Neural cell (in vitro differentiated cells): ENCODE measurements around the gene C1orf105. TPM values are rescaled to one million over a fixed set of nuclear protein-coding genes. Genes with fewer than 3 reads are reported as not detected.

Source experiments
- H2AFZ ChIP-seq: fragments of 200-600, 300-800 bp; sonication (generic), shearing (Covaris generic); 2 replicates; pipeline ENCODE4 v1.6.0; 2014; ENCODE audit warnings: low read depth, mild to moderate bottlenecking, antibody characterized with exemption, low read length, moderate library complexity
- H3F3A ChIP-seq: fragments of 200-600 bp; shearing (Covaris generic); 2 replicates; pipeline ENCODE4 v1.6.1; 2016; ENCODE audit warnings: mild to moderate bottlenecking, moderate library complexity, mixed read lengths, antibody characterized with exemption, low read length; ENCODE audit not compliant: insufficient read depth, poor library complexity, severe bottlenecking
- H3K27ac ChIP-seq: fragments of 200-600, 300-800 bp; sonication (generic), shearing (Covaris generic); 2 replicates; pipeline ENCODE4 v1.5.1; 2014; ENCODE audit warnings: mild to moderate bottlenecking, low read length, moderate library complexity
- H3K27me3 ChIP-seq: fragments of 300-800, 200-600 bp; sonication (generic), shearing (Covaris generic); 2 replicates; pipeline ENCODE4 v1.6.0; 2014; ENCODE audit warnings: mild to moderate bottlenecking, low read depth, low read length, moderate library complexity; ENCODE audit not compliant: insufficient read depth
- H3K36me3 ChIP-seq: fragments of 300-800, 200-600 bp; sonication (generic), shearing (Covaris generic); 2 replicates; pipeline ENCODE4 v1.5.1; 2014; ENCODE audit warnings: mild to moderate bottlenecking, antibody characterized with exemption, low read length, moderate library complexity; ENCODE audit not compliant: insufficient read depth
- H3K4me2 ChIP-seq: fragments of 300-800, 200-600 bp; sonication (generic), shearing (Covaris generic); 2 replicates; pipeline ENCODE4 v1.6.0; 2014; ENCODE audit warnings: mild to moderate bottlenecking, low read length
- H3K4me3 ChIP-seq: fragments of 300-800, 200-600 bp; sonication (generic), shearing (Covaris generic); 2 replicates; pipeline ENCODE4 v1.5.1; 2014; ENCODE audit warnings: mild to moderate bottlenecking, low read length, moderate library complexity
- H3K79me2 ChIP-seq: fragments of 200-600 bp; shearing (Covaris generic); replicated peaks from 2 replicates; pipeline ENCODE4 v1.6.0; 2014; ENCODE audit warnings: mild to moderate bottlenecking, low read length, moderate library complexity; ENCODE audit not compliant: insufficient read depth
- H3K9ac ChIP-seq: fragments of 300-800, 200-600 bp; sonication (generic), shearing (Covaris generic); 2 replicates; pipeline ENCODE4 v1.6.1; 2016; ENCODE audit warnings: mild to moderate bottlenecking, low read length, mixed read lengths
- H3K9me2 ChIP-seq: fragments of 200-600 bp; shearing (Covaris generic); 2 replicates; pipeline ENCODE4 v1.6.1; 2016; ENCODE audit warnings: mild to moderate bottlenecking, low read length, mixed read lengths; ENCODE audit not compliant: insufficient read depth
- H3K9me3 ChIP-seq: fragments of 200-600, 300-800 bp; sonication (generic), shearing (Covaris generic); 2 replicates; pipeline ENCODE4 v1.6.1; 2016; ENCODE audit warnings: mild to moderate bottlenecking, mixed run types, low read length, moderate library complexity, mixed read lengths
- H4K20me1 ChIP-seq: fragments of 200-600 bp; shearing (Covaris generic); 2 replicates; pipeline ENCODE4 v1.6.1; 2016; ENCODE audit warnings: mild to moderate bottlenecking, mixed run types; ENCODE audit not compliant: insufficient read depth
- EP300 ChIP-seq: fragments of 450-650 bp; conservative IDR thresholded peaks from 2 replicates; pipeline ENCODE4 v1.6.1; 2014; ENCODE audit warnings: antibody characterized with exemption, mild to moderate bottlenecking, moderate library complexity; ENCODE audit not compliant: poor library complexity, severe bottlenecking
- EZH2 ChIP-seq: fragments of 200-600, 300-800 bp; shearing (Covaris generic), sonication (generic); IDR thresholded peaks from 2 replicates; pipeline ENCODE4 v1.6.1; 2014; ENCODE audit warnings: antibody characterized with exemption, low read length, borderline replicate concordance, mild to moderate bottlenecking; ENCODE audit not compliant: insufficient read depth, poor library complexity, severe bottlenecking
- MXI1 ChIP-seq: fragments of 450-650 bp; conservative IDR thresholded peaks from 2 replicates; pipeline ENCODE4 v1.6.1; 2014; ENCODE audit warnings: antibody characterized with exemption, mild to moderate bottlenecking; ENCODE audit not compliant: poor library complexity, severe bottlenecking
- POLR2AphosphoS5 ChIP-seq: IDR thresholded peaks from 2 replicates; pipeline ENCODE4 v1.6.1; 2012
- RAD21 ChIP-seq: fragments of 450-650 bp; conservative IDR thresholded peaks from 2 replicates; pipeline ENCODE4 v1.6.1; 2014; ENCODE audit warnings: antibody characterized with exemption, mild to moderate bottlenecking, moderate library complexity
- SMC3 ChIP-seq: fragments of 450-650 bp; conservative IDR thresholded peaks from 2 replicates; pipeline ENCODE4 v1.6.1; 2014; ENCODE audit warnings: antibody characterized with exemption, mild to moderate bottlenecking, moderate library complexity; ENCODE audit not compliant: poor library complexity
- TAF1 ChIP-seq: IDR thresholded peaks from 2 replicates; pipeline ENCODE4 v1.6.1; 2012; ENCODE audit warnings: low read depth
- polyA plus RNA-seq: library from polyadenylated mRNA; depleted of rRNA; stranded (reverse); fragments of >200 nt; gene quantifications from 2 replicates; pipeline ENCODE4 v1.2.3, GENCODE V29; 2014
- TF ChIP-seq, protein P1 (sequence below): fragments of 450-650 bp; IDR thresholded peaks from 2 replicates; pipeline ENCODE4 v1.5.1; 2014; ENCODE audit warnings: antibody characterized with exemption, mild to moderate bottlenecking, moderate library complexity; ENCODE audit not compliant: poor library complexity, severe bottlenecking
- TF ChIP-seq, protein P2 (sequence below): IDR thresholded peaks from 2 replicates; pipeline ENCODE4 v1.6.1; 2012; ENCODE audit warnings: borderline replicate concordance

C1orf105 gene
- polyA plus RNA-seq, 1 donor from 2014 or later = not detected

DNA sequence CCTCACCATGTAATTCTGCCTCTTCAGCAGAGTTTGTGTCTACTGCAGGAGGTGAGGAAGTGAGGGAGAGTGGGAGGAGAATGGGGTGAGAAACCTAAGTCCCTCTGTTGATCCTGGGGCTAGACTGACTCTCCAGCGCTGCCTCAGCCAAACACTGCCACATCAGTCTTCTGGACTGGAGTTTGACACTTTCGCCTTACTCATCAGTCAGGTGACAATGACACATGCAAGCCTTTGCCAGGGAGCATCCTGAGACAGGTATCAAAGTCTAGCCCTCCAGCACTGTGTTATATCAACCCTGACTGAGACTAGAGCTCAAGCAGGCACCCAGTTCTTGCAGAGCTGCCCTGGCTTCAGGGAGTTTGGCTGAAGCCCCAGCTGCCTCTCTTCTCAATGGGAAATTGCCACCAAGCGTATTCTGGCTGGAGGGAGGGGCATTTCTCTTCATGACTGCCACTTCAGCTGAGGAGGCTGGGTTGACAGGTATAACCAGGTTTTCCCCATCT lies 79.2 kb downstream of the C1orf105 start:
- Histone ChIP-seq H3K79me2 (no peaks in the 10 kb centered on the region), H3F3A (no peaks in the 10 kb centered on the region), H3K9ac (no peak overlapping the region), H4K20me1 (no peaks in the 10 kb centered on the region), H2AFZ (no peak overlapping the region), H3K9me3 (no peaks in the 10 kb centered on the region), H3K27ac (no peak overlapping the region), H3K4me3 (no peak overlapping the region), H3K9me2 (no peaks in the 10 kb centered on the region), H3K4me2 (no peak overlapping the region), H3K36me3 (no peaks in the 10 kb centered on the region), H3K27me3 (no peaks in the 10 kb centered on the region)
- TF ChIP-seq RAD21 = no peak
- no peak for TF ChIP-seq EZH2
- TF ChIP-seq SMC3 = no peak
- TF ChIP-seq TAF1 = no peak
- TF ChIP-seq MXI1 = no peak
- TF ChIP-seq, protein P1, sequence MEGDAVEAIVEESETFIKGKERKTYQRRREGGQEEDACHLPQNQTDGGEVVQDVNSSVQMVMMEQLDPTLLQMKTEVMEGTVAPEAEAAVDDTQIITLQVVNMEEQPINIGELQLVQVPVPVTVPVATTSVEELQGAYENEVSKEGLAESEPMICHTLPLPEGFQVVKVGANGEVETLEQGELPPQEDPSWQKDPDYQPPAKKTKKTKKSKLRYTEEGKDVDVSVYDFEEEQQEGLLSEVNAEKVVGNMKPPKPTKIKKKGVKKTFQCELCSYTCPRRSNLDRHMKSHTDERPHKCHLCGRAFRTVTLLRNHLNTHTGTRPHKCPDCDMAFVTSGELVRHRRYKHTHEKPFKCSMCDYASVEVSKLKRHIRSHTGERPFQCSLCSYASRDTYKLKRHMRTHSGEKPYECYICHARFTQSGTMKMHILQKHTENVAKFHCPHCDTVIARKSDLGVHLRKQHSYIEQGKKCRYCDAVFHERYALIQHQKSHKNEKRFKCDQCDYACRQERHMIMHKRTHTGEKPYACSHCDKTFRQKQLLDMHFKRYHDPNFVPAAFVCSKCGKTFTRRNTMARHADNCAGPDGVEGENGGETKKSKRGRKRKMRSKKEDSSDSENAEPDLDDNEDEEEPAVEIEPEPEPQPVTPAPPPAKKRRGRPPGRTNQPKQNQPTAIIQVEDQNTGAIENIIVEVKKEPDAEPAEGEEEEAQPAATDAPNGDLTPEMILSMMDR = no peak
- TF ChIP-seq, protein P2, sequence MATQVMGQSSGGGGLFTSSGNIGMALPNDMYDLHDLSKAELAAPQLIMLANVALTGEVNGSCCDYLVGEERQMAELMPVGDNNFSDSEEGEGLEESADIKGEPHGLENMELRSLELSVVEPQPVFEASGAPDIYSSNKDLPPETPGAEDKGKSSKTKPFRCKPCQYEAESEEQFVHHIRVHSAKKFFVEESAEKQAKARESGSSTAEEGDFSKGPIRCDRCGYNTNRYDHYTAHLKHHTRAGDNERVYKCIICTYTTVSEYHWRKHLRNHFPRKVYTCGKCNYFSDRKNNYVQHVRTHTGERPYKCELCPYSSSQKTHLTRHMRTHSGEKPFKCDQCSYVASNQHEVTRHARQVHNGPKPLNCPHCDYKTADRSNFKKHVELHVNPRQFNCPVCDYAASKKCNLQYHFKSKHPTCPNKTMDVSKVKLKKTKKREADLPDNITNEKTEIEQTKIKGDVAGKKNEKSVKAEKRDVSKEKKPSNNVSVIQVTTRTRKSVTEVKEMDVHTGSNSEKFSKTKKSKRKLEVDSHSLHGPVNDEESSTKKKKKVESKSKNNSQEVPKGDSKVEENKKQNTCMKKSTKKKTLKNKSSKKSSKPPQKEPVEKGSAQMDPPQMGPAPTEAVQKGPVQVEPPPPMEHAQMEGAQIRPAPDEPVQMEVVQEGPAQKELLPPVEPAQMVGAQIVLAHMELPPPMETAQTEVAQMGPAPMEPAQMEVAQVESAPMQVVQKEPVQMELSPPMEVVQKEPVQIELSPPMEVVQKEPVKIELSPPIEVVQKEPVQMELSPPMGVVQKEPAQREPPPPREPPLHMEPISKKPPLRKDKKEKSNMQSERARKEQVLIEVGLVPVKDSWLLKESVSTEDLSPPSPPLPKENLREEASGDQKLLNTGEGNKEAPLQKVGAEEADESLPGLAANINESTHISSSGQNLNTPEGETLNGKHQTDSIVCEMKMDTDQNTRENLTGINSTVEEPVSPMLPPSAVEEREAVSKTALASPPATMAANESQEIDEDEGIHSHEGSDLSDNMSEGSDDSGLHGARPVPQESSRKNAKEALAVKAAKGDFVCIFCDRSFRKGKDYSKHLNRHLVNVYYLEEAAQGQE = no peak
- no peak for TF ChIP-seq EP300
- TF ChIP-seq POLR2AphosphoS5 = no peak

DNA sequence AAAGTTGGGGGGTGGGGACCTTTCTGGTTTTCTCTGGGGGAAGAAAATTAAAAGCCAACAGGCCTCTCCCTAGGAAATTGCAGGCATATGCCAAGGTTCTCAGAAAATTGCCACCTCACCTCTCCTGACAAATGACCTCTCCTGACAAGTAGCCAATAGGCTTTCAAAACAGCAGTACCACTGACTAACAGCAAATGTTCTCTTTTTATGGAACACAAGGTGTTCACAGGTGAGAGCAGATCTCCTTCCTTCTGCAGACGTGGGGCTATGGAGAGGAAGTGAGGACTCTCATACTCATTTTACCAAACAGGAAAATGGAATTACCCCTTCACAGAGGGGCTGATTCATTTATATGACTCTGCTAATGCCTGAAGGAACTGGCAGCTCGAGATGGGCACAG lies 79.7 kb downstream of the C1orf105 start:
- Histone ChIP-seq H3K27ac (no peak overlapping the region), H3K4me3 (no peak overlapping the region), H3K79me2 (no peaks in the 10 kb centered on the region), H3F3A (no peaks in the 10 kb centered on the region), H3K9ac (no peak overlapping the region), H3K9me2 (no peaks in the 10 kb centered on the region), H3K36me3 (no peaks in the 10 kb centered on the region), H3K9me3 (no peaks in the 10 kb centered on the region), H2AFZ (no peak overlapping the region), H3K4me2 (no peak overlapping the region), H4K20me1 (no peaks in the 10 kb centered on the region), H3K27me3 (no peaks in the 10 kb centered on the region)
- TF ChIP-seq TAF1 (no peak), MXI1 (no peak)

DNA sequence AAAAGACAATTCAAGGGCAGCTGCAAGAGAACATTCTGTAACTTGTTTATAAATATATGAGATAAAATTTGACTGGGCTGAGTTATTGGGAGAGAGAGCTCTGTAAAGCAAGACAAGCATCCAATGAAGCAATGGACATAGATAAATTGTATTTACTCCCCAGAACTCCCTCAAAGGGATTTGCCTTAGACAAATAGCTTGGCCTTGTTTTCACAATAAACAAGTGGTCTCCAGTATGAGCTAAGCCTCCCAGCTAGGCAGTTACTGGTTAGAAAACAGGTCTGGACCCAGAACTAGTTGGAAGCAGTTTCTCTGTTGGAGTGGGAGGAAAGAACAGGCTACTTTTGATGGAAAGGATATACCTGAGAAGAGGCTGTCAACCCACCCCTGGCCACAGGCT lies 87.3 kb downstream of the C1orf105 start:
- Histone ChIP-seq H3K9me2 (no peaks in the 10 kb centered on the region), H4K20me1 (no peaks in the 10 kb centered on the region), H3K27me3 (no peaks in the 10 kb centered on the region), H3K36me3 (no peaks in the 10 kb centered on the region), H3K79me2 (no peaks in the 10 kb centered on the region), H3K9ac (no peak overlapping the region), H3K4me2 (no peak overlapping the region), H2AFZ (no peak overlapping the region), H3K27ac (no peak overlapping the region), H3F3A (no peaks in the 10 kb centered on the region), H3K4me3 (no peak overlapping the region), H3K9me3 (no peaks in the 10 kb centered on the region)
- TF ChIP-seq SMC3 (no peak), MXI1 (no peak), RAD21 (no peak), TAF1 (no peak), EZH2 (no peak)
- TF ChIP-seq, protein P1 = no peak
- TF ChIP-seq, protein P2 = no peak
